GM21423 (cell line): Measurements from ENCODE around the gene HIVEP3.

ENCODE experiments used
- ATAC-seq: cut with Tn5 transposase; IDR thresholded peaks from one replicate; pipeline ENCODE4 v1.9.1; 2021; ENCODE audit warnings: mild to moderate bottlenecking, moderate library complexity; ENCODE audit not compliant: unreplicated experiment

The HIVEP3 gene

DNA sequence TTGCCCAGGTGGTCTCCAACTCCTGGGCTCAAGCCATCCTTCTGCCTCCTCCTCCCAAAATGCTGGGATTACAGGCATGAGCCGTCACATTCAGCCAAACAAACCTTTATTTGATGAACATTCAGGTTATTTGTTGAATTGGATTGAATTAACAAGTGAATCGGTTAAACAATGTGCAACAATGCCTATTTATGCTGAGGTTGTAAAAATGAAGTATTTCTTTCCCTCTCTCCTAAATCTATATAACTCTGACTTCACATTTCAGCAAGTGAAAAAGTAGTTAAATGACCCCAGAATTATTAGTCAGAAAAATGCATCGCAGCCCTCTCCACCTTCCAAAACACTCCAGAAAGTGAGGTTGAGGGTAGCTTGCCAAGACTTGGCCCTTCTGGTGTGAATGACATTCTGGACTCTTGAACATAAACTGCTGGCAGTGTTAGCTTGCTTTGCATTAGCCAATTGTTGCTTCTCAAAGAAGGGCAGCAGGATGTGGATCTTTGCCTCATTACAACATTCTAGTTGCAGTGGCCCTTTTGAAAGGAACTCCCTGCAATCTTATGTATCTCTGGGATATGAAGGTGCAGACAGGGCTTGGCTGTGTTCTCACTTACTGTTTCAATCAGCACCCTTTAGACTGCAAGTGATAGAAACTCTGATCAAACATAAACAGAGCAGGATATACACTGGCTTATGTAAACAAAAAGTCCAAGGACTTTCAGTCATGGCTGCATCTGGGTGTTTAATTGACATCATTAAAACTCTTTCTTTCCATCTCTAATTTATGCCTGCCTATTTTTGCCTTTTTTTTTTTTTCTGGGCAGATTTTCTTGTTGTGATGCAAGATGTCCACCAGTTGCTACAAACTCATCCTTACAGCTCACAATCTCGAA is 456.7 kb downstream of the HIVEP3 start:
- ATAC-seq = no peak

DNA sequence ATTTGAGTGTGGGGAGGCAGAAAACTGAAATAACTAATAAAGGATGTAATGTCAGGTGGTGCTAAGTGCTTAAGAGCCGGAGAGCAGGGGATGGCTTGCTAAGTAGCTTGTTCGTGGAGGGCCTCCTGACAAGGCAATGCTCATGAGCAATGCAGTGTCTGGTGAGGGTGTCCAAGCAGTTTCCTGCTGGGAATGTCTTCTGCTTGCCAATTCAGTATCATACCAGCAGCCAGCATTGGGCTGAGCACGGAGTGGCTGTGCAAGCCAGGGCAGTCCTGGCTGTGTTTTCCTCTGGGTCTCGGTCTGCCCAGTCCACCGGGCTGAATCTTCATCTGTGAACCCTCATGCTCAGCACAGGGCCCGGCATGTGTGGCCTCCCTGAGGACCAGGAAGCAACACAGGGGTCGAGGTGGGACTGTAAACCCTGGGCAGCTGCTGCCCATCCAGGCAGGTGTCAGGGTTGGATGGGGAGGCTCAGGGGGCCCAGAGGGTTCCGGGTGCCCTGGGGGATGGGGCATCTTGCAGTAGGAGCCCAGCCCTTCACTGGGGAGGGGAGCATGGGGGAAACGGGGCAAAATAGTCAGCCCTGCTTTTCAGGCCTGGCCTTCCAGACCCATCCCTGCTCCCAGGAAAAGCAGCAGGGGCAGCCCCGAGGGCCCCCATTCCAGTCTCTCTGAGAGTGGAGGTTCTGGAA is 461.7 kb downstream of the HIVEP3 start:
- no peak for ATAC-seq
